Duodenal mucosa (tissue), 2 donors: ENCODE results near the gene ASMT.

Source experiments
- H3K27ac ChIP-seq: one replicate; pipeline ENCODE4 v1.7.0; 2013; ENCODE audit warnings: low read depth, low read length
- H3K27me3 ChIP-seq, 2 donors: one replicate each; pipeline ENCODE4 v1.7.0; 2013; ENCODE audit warnings: low read length in 2 of 2, control low read depth in 1 of 2; ENCODE audit not compliant: insufficient read depth in 2 of 2, control insufficient read depth in 1 of 2
- H3K36me3 ChIP-seq, 2 donors: one replicate each; pipeline ENCODE4 v1.7.0; 2013; ENCODE audit warnings: low read length in 2 of 2, control low read depth in 1 of 2; ENCODE audit not compliant: insufficient read depth in 2 of 2, control insufficient read depth in 1 of 2
- H3K4me1 ChIP-seq, 2 donors: one replicate each; pipeline ENCODE4 v1.7.0; 2013; ENCODE audit warnings: low read length in 2 of 2, control low read depth in 1 of 2; ENCODE audit not compliant: insufficient read depth in 2 of 2, control insufficient read depth in 1 of 2
- H3K4me3 ChIP-seq, 2 donors: one replicate each; pipeline ENCODE4 v1.7.0; 2013; ENCODE audit warnings: low read length in 2 of 2, low read depth in 1 of 2
- H3K9ac ChIP-seq, 2 donors: one replicate each; pipeline ENCODE4 v1.7.0; 2013; ENCODE audit warnings: low read length in 2 of 2, low read depth in 1 of 2
- H3K9me3 ChIP-seq, 2 donors: one replicate each; pipeline ENCODE4 v1.7.0; 2013; ENCODE audit warnings: low read length in 2 of 2, control low read depth in 1 of 2; ENCODE audit not compliant: control insufficient read depth in 1 of 2

The ASMT gene

DNA sequence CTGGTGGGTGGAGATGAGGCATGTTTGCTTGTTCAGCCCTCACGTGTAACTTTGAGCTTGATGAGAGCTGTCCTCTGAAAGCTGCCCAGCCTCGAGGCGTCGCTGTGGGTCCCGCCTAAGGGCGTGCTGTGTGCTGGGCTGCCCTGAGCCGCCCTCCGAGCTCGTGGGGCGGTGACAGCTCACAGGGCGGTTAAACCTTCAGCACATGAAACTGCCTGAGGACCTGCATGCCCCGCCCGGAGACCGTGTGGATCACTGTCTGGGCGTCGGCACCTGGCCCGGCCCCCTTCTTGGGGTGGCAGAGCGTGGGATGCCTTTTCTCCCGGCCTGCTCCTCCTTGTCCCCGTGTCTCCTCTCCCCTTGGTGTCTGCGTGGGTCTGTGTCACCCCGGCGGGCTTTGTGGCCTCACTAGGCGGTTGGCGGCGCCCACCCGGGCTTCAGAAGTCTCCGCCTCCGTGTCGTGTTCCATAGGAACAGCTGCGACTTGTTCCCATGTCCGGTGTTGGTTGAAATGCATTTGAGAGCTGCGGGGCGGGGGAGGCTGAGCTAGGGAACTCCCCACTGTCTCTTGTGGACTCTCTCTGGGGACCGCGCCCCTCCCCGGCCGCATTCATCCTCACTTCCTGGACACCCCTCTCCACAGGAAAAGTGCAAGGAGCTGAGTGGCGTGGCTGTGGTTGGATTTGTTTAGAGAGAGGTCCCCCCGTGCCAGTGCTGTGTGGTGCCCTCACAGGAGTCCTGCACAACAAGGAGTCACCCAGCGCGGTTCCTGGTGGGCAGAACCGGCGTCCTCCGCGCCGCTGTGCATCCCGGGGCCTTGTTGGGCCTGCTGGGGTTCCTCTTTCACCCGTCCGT, 16.6 kb upstream of the ASMT start:
- no peak overlapping the region for H3K27ac ChIP-seq
- H3K27me3 ChIP-seq = no peaks in the 10 kb centered on the region
- peaks cover 5 to 10% of the 10 kb centered on the region in 2 donors for H3K4me1 ChIP-seq
- H3K9me3 ChIP-seq = no peaks in the 10 kb centered on the region
- no peak overlapping the region for H3K9ac ChIP-seq
- peaks cover 64 to 94% of the 10 kb centered on the region in 2 donors for H3K36me3 ChIP-seq
- no peak overlapping the region for H3K4me3 ChIP-seq

DNA sequence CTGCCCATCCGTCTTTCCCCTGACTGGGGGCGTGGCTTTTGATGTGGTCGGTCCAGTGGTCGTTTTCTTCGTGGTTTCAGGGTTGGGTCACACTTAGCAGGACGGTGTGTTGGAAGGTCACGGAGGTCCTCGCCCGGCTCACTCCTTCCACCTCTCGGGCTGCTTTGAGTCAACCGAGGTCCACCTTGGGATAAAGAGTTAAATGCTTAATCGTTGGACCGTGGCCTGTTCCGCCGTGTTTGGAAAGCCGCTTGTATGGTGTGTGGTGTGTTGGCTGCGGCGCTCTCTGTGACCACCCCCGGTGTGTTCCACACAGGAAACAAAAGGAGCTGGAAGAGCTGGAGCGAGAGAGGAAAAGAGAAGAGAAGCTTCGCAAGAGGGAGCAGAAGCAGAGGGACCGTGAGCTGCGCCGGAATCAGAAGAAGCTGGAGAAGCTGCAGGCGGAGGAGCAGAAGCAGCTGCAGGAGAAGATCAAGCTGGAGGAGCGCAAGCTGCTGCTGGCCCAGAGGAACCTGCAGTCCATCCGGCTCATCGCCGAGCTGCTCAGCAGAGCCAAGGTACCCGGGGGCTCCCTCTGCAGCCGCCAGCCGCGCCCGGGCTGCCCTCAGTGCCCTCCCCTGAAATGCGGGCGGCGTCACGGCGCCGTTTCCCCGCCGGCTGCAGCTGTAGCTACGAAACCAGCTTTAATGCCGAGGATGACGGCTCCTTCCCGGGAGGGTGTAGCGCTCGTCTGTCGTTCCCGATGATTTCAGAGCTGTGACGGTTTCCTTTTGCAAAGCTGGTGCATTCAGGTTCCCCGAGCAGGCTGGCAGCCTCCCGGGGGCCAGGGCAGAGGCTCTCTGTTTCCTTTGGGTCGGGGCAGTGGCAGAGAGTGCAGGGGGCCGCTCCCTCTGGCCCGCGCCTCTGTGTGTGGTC, 15.7 kb upstream of the ASMT start:
- peaks cover 0 to 1% of the 10 kb centered on the region in 2 donors for H3K4me1 ChIP-seq
- H3K27me3 ChIP-seq = no peaks in the 10 kb centered on the region
- H3K27ac ChIP-seq = no peak overlapping the region
- H3K9ac ChIP-seq = no peak overlapping the region
- H3K4me3 ChIP-seq = no peak overlapping the region
- peaks cover 58 to 90% of the 10 kb centered on the region in 2 donors for H3K36me3 ChIP-seq
- H3K9me3 ChIP-seq = no peaks in the 10 kb centered on the region

DNA sequence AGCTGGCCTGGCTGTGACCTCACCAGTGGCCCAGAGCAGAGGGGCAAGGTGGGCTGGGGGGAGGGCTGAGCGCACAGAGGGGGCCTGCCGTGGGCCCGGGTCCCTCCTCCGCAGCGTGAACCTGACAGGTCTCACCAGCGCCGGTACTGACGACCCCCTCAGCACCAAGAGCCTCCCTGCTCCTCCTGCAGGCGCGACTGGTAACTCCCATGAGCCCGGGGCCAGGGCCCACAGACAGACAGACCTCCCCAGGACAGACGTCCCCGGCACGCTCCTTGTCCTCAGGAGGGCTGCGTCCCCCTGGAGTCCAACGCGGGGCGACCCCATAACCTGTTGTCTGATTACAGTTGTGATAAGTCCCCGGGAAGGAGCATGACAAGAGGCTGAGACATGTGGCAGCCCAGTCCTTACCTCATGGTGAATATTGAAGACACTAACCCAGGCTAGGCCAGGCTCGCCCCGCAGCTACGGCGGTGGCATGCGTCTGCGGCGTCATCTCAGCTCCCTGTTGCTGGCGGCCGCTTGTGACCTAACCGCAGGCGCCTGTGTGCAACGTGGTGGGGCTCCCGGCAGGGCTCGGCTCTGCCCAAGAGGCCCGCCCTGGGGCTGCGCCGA, 15.0 kb upstream of the ASMT start:
- no peaks in the 10 kb centered on the region for H3K27me3 ChIP-seq
- H3K9me3 ChIP-seq = no peaks in the 10 kb centered on the region
- no peak overlapping the region for H3K9ac ChIP-seq
- no peak overlapping the region for H3K27ac ChIP-seq
- H3K4me1 ChIP-seq = no peaks in the 10 kb centered on the region
- H3K36me3 ChIP-seq = peaks cover 54 to 85% of the 10 kb centered on the region in 2 donors
- no peak overlapping the region for H3K4me3 ChIP-seq

DNA sequence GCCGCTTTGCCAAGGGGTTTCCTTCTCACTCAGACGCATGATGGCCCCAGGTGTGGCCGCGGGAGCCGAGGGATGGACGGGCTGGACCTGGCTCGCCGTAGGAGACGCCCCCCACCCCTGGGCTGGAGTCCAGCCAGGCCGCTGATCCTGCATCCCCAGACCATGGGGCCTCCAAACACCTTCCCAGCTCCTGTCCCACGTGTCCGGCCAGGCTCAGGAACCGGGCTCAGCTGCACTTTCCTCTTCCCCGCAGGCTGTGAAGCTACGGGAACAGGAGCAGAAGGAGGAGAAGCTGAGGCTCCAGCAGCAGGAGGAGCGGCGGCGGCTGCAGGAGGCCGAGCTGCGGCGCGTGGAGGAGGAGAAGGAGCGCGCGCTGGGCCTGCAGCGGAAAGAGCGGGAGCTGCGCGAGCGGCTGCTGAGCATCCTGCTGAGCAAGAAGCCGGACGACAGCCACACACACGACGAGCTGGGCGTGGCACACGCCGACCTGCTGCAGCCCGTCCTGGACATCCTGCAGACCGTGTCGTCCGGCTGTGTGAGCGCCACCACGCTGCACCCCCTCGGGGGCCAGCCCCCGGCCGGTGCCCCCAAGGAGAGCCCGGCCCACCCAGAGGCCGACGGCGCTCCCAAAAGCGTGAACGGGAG, 14.3 kb upstream of the ASMT start:
- Histone ChIP-seq H3K9ac (no peak overlapping the region), H3K4me1 (no peaks in the 10 kb centered on the region), H3K36me3 (peaks cover 49 to 78% of the 10 kb centered on the region in 2 donors), H3K9me3 (no peaks in the 10 kb centered on the region), H3K27ac (no peak overlapping the region), H3K4me3 (no peak overlapping the region), H3K27me3 (no peaks in the 10 kb centered on the region)

DNA sequence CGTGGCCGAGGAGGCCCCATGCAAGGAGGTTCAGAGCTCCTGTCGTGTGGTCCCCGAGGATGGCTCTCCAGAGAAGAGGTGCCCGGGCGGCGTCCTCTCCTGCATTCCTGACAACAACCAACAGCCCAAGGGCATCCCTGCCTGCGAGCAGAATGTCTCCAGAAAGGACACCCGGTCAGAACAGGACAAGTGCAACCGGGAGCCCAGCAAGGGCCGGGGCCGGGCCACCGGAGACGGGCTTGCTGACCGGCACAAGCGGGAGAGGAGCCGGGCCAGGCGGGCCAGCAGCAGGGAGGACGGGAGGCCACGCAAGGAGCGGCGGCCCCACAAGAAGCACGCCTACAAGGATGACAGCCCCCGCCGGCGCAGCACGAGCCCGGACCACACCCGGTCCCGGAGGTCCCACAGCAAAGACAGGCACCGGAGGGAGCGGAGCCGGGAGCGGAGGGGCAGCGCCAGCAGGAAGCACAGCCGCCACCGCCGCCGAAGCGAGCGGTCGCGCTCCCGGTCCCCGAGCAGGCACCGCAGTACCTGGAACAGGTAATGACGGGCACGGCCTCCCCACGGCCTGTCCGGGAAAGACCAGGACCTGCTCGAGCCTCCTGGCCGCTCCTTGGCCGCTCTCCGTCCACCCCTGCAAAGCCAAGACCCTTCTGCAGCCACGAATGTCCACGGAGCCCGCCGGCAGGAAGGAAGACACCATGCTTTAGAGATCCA, 13.7 kb upstream of the ASMT start:
- Histone ChIP-seq H3K9me3 (no peaks in the 10 kb centered on the region), H3K4me3 (no peak overlapping the region), H3K4me1 (no peaks in the 10 kb centered on the region), H3K27ac (no peak overlapping the region), H3K9ac (no peak overlapping the region), H3K27me3 (no peaks in the 10 kb centered on the region), H3K36me3 (peaks cover 44 to 72% of the 10 kb centered on the region in 2 donors)

DNA sequence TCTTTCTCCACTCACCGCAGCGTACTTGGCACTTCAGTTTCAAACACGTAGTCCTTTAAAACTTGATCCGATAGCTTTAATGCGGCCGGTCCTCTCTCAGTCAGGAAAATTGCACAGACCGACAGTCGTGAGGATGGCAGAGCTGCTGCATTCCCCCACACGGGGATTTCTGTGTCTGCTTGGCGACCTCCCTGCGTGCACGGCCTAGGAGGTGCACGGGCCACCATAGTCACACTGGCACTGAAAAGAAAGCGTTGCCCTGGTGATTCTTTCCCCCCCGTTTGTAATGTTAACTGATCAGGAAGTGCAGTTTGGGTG, 13.1 kb upstream of the ASMT start:
- Histone ChIP-seq H3K4me3 (no peak overlapping the region), H3K9me3 (no peaks in the 10 kb centered on the region), H3K4me1 (no peaks in the 10 kb centered on the region), H3K27ac (no peak overlapping the region), H3K36me3 (peaks cover 44 to 69% of the 10 kb centered on the region in 2 donors), H3K9ac (no peak overlapping the region), H3K27me3 (no peaks in the 10 kb centered on the region)

DNA sequence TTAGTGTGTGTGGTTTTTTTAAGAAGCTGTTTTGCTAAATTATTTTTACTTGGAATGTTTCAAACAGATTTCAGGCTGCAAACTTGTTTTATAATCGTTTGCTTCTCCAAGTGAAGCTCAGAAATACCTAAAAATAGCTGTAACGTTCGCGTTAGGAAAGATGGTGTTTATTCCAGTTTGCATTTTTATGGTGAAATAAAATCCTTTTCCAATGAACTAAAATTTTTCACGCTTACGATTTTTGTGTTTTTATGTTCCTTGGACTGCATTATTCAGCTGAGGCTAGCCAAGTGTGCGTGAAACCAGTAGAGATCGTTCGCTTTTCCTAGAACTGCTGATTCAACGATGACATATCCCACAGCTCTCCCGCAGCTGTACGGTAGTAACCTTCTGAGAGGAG, 12.6 kb upstream of the ASMT start:
- no peaks in the 10 kb centered on the region for H3K9me3 ChIP-seq
- H3K9ac ChIP-seq = no peak overlapping the region
- no peak overlapping the region for H3K27ac ChIP-seq
- no peak overlapping the region for H3K4me3 ChIP-seq
- H3K4me1 ChIP-seq = no peaks in the 10 kb centered on the region
- no peaks in the 10 kb centered on the region for H3K27me3 ChIP-seq
- H3K36me3 ChIP-seq = peaks cover 38 to 63% of the 10 kb centered on the region in 2 donors

DNA sequence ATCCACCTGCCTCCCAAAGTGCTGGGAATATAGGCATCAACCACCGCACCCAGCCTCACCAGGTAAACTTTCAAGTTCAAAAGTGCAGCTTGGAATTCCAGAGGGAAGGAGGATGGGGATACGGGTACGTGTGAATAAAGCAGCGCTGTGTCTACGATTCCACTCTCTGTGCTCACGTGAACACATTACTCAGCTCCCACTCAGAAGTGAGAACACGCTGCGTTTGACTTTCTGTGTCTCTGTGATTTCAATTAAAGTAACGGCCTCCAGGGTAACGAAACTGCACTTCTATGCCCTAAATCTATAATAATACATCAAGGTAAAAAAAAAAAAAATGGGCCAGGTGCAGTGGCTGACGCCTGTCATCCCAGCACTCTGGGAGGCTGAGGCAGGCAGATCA, 8.4 kb upstream of the ASMT start:
- Histone ChIP-seq H3K4me1 (no peaks in the 10 kb centered on the region), H3K27me3 (no peaks in the 10 kb centered on the region), H3K9me3 (no peaks in the 10 kb centered on the region), H3K36me3 (peaks cover 15 to 21% of the 10 kb centered on the region in 2 donors), H3K27ac (no peak overlapping the region), H3K4me3 (no peak overlapping the region), H3K9ac (no peak overlapping the region)

DNA sequence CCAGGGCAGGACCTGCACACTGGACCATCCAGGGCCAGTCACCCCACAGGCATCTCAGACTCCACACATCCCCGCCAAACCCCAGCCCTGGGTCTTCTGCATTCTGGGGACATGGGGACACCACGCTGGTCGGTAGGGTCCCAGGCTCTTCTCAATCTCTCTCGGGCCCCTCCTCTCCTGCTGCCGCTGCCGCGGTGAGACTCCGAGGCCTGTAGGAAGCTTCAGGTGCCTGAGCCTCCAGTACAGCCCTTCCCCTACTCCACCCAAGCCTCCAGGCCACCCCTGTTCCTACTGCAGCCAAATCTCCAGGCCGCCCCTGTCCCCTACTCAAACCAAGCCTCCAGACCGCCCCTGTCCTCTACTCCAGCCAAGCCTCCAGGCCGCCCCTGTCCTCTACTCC, 5.5 kb upstream of the ASMT start:
- H3K27ac ChIP-seq = no peak overlapping the region

More for the DNA sequence above, 5.5 kb upstream of the ASMT start:
- H3K4me1 ChIP-seq = no peaks in the 10 kb centered on the region
- no peaks in the 10 kb centered on the region for H3K36me3 ChIP-seq
- H3K9ac ChIP-seq = no peak overlapping the region
- no peaks in the 10 kb centered on the region for H3K27me3 ChIP-seq
- no peak overlapping the region for H3K4me3 ChIP-seq
- H3K9me3 ChIP-seq = no peaks in the 10 kb centered on the region
